Measurements from ENCODE around the gene FANCC.
"Not testable (repeated sequence)": the region's sequence is repeated elsewhere in the genome, so short reads cannot be mapped to it uniquely, and the experiment has no call there.

Gene FANCC

GRCh38 chr9:95297760-95298159 lies 19.7 kb downstream of the FANCC start:
- H3K36me3 ChIP-seq (replicated peaks): no peaks in the 10 kb centered on the region
- no peak overlapping the region for H3K4me3 ChIP-seq (ENCODE audit: low read depth, low read length)
- TF ChIP-seq CTCF (IDR thresholded peaks at IDR 0.05; ENCODE audit: low read depth, low read length, missing control alignments): no peak
- no peak for DNase-seq
- in situ Hi-C loops (cut with HindIII; ENCODE audit: low pct_ligation_motif_present, low sequenced_read_pairs): no loop called here
- no peak overlapping the region for H3K27ac ChIP-seq
- no peaks in the 10 kb centered on the region for H3K27me3 ChIP-seq (replicated peaks)

GRCh38 chr9:95297316-95297715 lies 20.2 kb downstream of the FANCC start:
- Histone ChIP-seq H3K27me3 (replicated peaks) (no peaks in the 10 kb centered on the region), H3K36me3 (replicated peaks) (no peaks in the 10 kb centered on the region), H3K4me3 (ENCODE audit: low read depth, low read length) (no peak overlapping the region), H3K27ac (no peak overlapping the region)
- DNase-seq: no peak
- in situ Hi-C loops (cut with HindIII; ENCODE audit: low pct_ligation_motif_present, low sequenced_read_pairs): no loop called here
- TF ChIP-seq CTCF (IDR thresholded peaks at IDR 0.05; ENCODE audit: low read depth, low read length, missing control alignments): peak; percentile 16

- TF ChIP-seq CTCF (IDR thresholded peaks at IDR 0.05; ENCODE audit: low read depth, low read length, missing control alignments): no peak
- no peaks in the 10 kb centered on the region for H3K27me3 ChIP-seq (replicated peaks)
- DNase-seq: no peak
- H3K27ac ChIP-seq: no peak overlapping the region
- in situ Hi-C loops (cut with HindIII; ENCODE audit: low pct_ligation_motif_present, low sequenced_read_pairs): no loop called here
- no peaks in the 10 kb centered on the region for H3K36me3 ChIP-seq (replicated peaks)
- no peak overlapping the region for H3K4me3 ChIP-seq (ENCODE audit: low read depth, low read length)
Measured at GRCh38 chr9:95296761-95297160, 20.7 kb downstream of the FANCC start.

- H3K36me3 ChIP-seq (replicated peaks); H3K27me3 ChIP-seq (replicated peaks); in situ Hi-C loops (cut with HindIII; ENCODE audit: low pct_ligation_motif_present, low sequenced_read_pairs); H3K27ac ChIP-seq; H3K4me3 ChIP-seq (ENCODE audit: low read depth, low read length); DNase-seq: not testable (repeated sequence)
Measured at GRCh38 chr9:95293296-95293695, 24.2 kb downstream of the FANCC start.

- H3K36me3 ChIP-seq (replicated peaks): no peaks in the 10 kb centered on the region
- H3K27me3 ChIP-seq (replicated peaks): no peaks in the 10 kb centered on the region
- no peak for TF ChIP-seq CTCF (IDR thresholded peaks at IDR 0.05; ENCODE audit: low read depth, low read length, missing control alignments)
- DNase-seq: no peak
- H3K27ac ChIP-seq: no peak overlapping the region
- in situ Hi-C loops (cut with HindIII; ENCODE audit: low pct_ligation_motif_present, low sequenced_read_pairs): no loop called here
- H3K4me3 ChIP-seq (ENCODE audit: low read depth, low read length): no peak overlapping the region
Measured at GRCh38 chr9:95292226-95292625, 25.3 kb downstream of the FANCC start.

GRCh38 chr9:95286151-95286550 lies 31.4 kb downstream of the FANCC start:
- DNase-seq: no peak
- no peak for TF ChIP-seq CTCF (IDR thresholded peaks at IDR 0.05; ENCODE audit: low read depth, low read length, missing control alignments)
- Histone ChIP-seq H3K27ac (no peak overlapping the region), H3K4me3 (ENCODE audit: low read depth, low read length) (no peak overlapping the region), H3K36me3 (replicated peaks) (no peaks in the 10 kb centered on the region), H3K27me3 (replicated peaks) (no peaks in the 10 kb centered on the region)
- in situ Hi-C loops (cut with HindIII; ENCODE audit: low pct_ligation_motif_present, low sequenced_read_pairs): no loop called here

Measured in brain microvascular endothelial cell (primary cell).